Lower leg skin (tissue), 4 donors: ENCODE results near the gene POLL. TPM values are rescaled to one million over a fixed set of nuclear protein-coding genes. Genes with fewer than 3 reads are reported as not detected.
A peak's percentile ranks its signal among the peaks of the same experiment; 100 is the strongest.

Experiments used
- DNase-seq, 2 donors: peaks; one replicate each; pipeline ENCODE4 v3.0.0-alpha.2; 2019; ENCODE audit warnings: low spot score in 2 of 2
- H3K4me3 ChIP-seq: fragments of 200-600 bp; sonication (generic); 2 replicates; pipeline ENCODE4 v1.5.1; 2017; ENCODE audit warnings: mild to moderate bottlenecking, low read depth; ENCODE audit not compliant: poor library complexity, severe bottlenecking
- CTCF ChIP-seq, 3 donors: fragments of 450-650 bp; IDR thresholded peaks; one replicate each; pipeline ENCODE4 v1.5.1; 2016; ENCODE audit warnings: antibody characterized with exemption in 3 of 3, mild to moderate bottlenecking in 3 of 3, moderate library complexity in 2 of 3
- POLR2A ChIP-seq, 2 donors: fragments of 450-650 bp; IDR thresholded peaks; one replicate each; pipeline ENCODE4 v1.6.1; 2016 to 2017; ENCODE audit warnings: antibody characterized with exemption in 2 of 2, mild to moderate bottlenecking in 1 of 2, moderate library complexity in 1 of 2
- WGBS, 2 donors: methylation state at CpG; one replicate each; pipeline ENCODE4 v1.1.5; 2018; 5-methylcytosine and 5-hydroxymethylcytosine counted together
- intact Hi-C: fragments of 100-400 bp; cut with DNase I; formaldehyde crosslinking; loops from one replicate; pipeline ENCODE4 v1.15.0; 2023; ENCODE audit warnings: low total_unique reads
- total RNA-seq, 4 donors: library from RNA; depleted of rRNA; stranded (reverse); fragments of >200 nt; gene quantifications; one replicate each; pipeline ENCODE4 v1.1.0, GENCODE V29; 2016

The POLL gene
- total RNA-seq, 4 donors from 2014 or later: 13.6 to 19.9 (median 17.1) TPM

GRCh38 chr10:101569622-101570427, 18.2 kb downstream of the POLL start:
- peak overlapping the region; percentile 18 for H3K4me3 ChIP-seq
- no peak for TF ChIP-seq POLR2A (IDR thresholded peaks at IDR 0.05)
- TF ChIP-seq CTCF (IDR thresholded peaks at IDR 0.05): no peak
- 1 to 4% methylated on average over 20 to 49 of the region's 56 CpGs for WGBS, 2 donors
- DNase-seq: peak; percentile 67 to 95
- intact Hi-C loops: no loop called here

- DNase-seq: peak in 1 of 2 donors; percentile 83
- intact Hi-C loops: no loop called here
- WGBS, 2 donors: 12 to 19% methylated on average over 11 of the region's 11 CpGs
- no peak overlapping the region for H3K4me3 ChIP-seq
- TF ChIP-seq POLR2A (IDR thresholded peaks at IDR 0.05) (no peak), CTCF (IDR thresholded peaks at IDR 0.05) (no peak)
Measured at GRCh38 chr10:101569323-101569621, 18.8 kb downstream of the POLL start.

GRCh38 chr10:101568054-101568745, 19.9 kb downstream of the POLL start:
- 78 to 87% methylated on average over 17 of the region's 17 CpGs for WGBS, 2 donors

GRCh38 chr10:101567165-101568006, 20.7 kb downstream of the POLL start:
- intact Hi-C loops: no loop called here
- no peak overlapping the region for H3K4me3 ChIP-seq
- TF ChIP-seq POLR2A (IDR thresholded peaks at IDR 0.05) (no peak), CTCF (IDR thresholded peaks at IDR 0.05) (no peak)
- DNase-seq: peak in 1 of 2 donors; percentile 82
- WGBS, 2 donors: 75 to 76% methylated on average over 7 of the region's 7 CpGs

More at GRCh38 chr10:101568054-101568745, 19.9 kb downstream of the POLL start:
- DNase-seq: peak in 1 of 2 donors; percentile 78
- no peak for TF ChIP-seq POLR2A (IDR thresholded peaks at IDR 0.05)
- no peak for TF ChIP-seq CTCF (IDR thresholded peaks at IDR 0.05)
- H3K4me3 ChIP-seq: no peak overlapping the region
- intact Hi-C loops: no loop called here

- 14 to 20% methylated on average over 41 to 58 of the region's 59 CpGs for WGBS, 2 donors
- TF ChIP-seq CTCF (IDR thresholded peaks at IDR 0.05): no peak
- TF ChIP-seq POLR2A (IDR thresholded peaks at IDR 0.05): no peak
- intact Hi-C loops: no loop called here
- DNase-seq: peak in 1 of 2 donors; percentile 80
- H3K4me3 ChIP-seq: no peak overlapping the region
Measured at GRCh38 chr10:101566333-101567164, 21.5 kb downstream of the POLL start.
